LHCN-M2 (cell line): ENCODE measurements around the gene TAMALIN. TPM values are rescaled to one million over a fixed set of nuclear protein-coding genes. Genes with fewer than 3 reads are reported as not detected.
A peak's percentile ranks its signal among the peaks of the same experiment; 100 is the strongest.

Experiments used
- DNase-seq: peaks from one replicate; pipeline ENCODE4 v3.0.0-alpha.2; 2012; ENCODE audit warnings: low read depth
- total RNA-seq: library from RNA; depleted of rRNA; stranded (reverse); fragments of >200 nt; gene quantifications from 2 replicates; pipeline ENCODE4 v1.2.3, GENCODE V29; 2014

The TAMALIN gene
- total RNA-seq, 1 experiment from 2014 or later, result 4.5 TPM

- DNase-seq, result no peak
These were observed 29.2 kb downstream of the TAMALIN start for GRCh38 chr12:52035926-52036325.

- DNase-seq, result no peak
These were observed 29.9 kb downstream of the TAMALIN start for GRCh38 chr12:52036587-52037171.

GRCh38 chr12:52037248-52037861, 30.6 kb downstream of the TAMALIN start:
- DNase-seq, result no peak

GRCh38 chr12:52038447-52038846, 31.7 kb downstream of the TAMALIN start:
- DNase-seq, result no peak

- no peak for DNase-seq
These were observed 34.3 kb downstream of the TAMALIN start for GRCh38 chr12:52041035-52041434.

- peak; percentile 34 for DNase-seq
These were observed 35.0 kb downstream of the TAMALIN start for GRCh38 chr12:52041695-52042123.

GRCh38 chr12:52042706-52043385, 36.1 kb downstream of the TAMALIN start:
- no peak for DNase-seq

GRCh38 chr12:52043386-52044212, 36.9 kb downstream of the TAMALIN start:
- no peak for DNase-seq

GRCh38 chr12:52044292-52044983, 37.7 kb downstream of the TAMALIN start:
- no peak for DNase-seq

- DNase-seq, result no peak
These were observed 39.1 kb downstream of the TAMALIN start for GRCh38 chr12:52045794-52046199.

- no peak for DNase-seq
These were observed 40.1 kb downstream of the TAMALIN start for GRCh38 chr12:52046859-52047258.

GRCh38 chr12:52049286-52049685, 42.5 kb downstream of the TAMALIN start:
- DNase-seq, result no peak

GRCh38 chr12:52049688-52050087, 42.9 kb downstream of the TAMALIN start:
- DNase-seq, result no peak

GRCh38 chr12:52050116-52050757, 43.5 kb downstream of the TAMALIN start:
- DNase-seq, result no peak

GRCh38 chr12:52050758-52051541, 44.2 kb downstream of the TAMALIN start, which contains the start of gene NR4A1:
Gene NR4A1, plus strand, starts transcription at chr12:52051442. Its CDS starts 2,887 bp downstream, at chr12:52054329.
- DNase-seq, result peak; percentile 78

- DNase-seq, result no peak
These were observed 45.9 kb downstream of the TAMALIN start for GRCh38 chr12:52052468-52053186.

GRCh38 chr12:52053536-52054209, 46.9 kb downstream of the TAMALIN start:
- no peak for DNase-seq

GRCh38 chr12:52054231-52054832, 47.6 kb downstream of the TAMALIN start:
- DNase-seq, result no peak
